HCEC 1CT (cell line): ENCODE results near the gene RNF10.

ENCODE experiments used
- DNase-seq: peaks from one replicate; pipeline ENCODE4 v3.0.0-alpha.2; 2017

The RNF10 gene

GRCh38 chr12:120618954-120619615 lies 84.9 kb downstream of the RNF10 start:
- no peak for DNase-seq

- DNase-seq, result no peak
Measured at GRCh38 chr12:120620624-120621023, 86.5 kb downstream of the RNF10 start.

GRCh38 chr12:120625557-120626419 lies 91.6 kb downstream of the RNF10 start:
- no peak for DNase-seq
